ENCODE data around the gene BTRC. TPM values are rescaled to one million over a fixed set of nuclear protein-coding genes. Genes with fewer than 3 reads are reported as not detected.

The BTRC gene
- polyA plus RNA-seq, 3 donors: 2.8 to 4.3 (median 3.1) TPM

DNA sequence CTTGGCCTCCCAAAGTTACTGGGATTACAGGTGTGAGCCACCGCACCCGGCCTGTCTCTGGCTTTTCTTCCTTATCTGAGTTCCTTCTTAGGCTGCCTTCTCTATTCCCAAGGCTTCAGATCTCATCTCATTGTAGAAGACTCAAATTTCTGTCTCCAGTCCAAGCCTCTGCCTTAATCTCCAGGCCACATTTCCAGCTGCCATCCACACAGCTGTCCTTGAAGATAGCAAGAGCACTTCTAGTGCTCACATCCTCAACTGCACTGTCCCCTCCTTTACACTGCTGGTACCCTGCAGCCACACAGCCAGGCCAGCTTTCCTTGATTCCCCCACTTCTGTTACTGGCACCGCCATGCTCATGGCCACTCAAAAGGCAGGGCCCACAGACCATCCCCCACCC lies 198.5 kb downstream of the BTRC start:
- Mint-ChIP-seq H3K4me1 (no peaks in the 10 kb centered on the region), H3K4me3 (no peak overlapping the region), H3K27me3 (ENCODE audit: low read depth in 3 of 3) (no peaks in the 10 kb centered on the region), H3K27ac (peak overlapping the region in 1 of 7 donors; percentile 43), H3K36me3 (peaks cover 37 to 38% of the 10 kb centered on the region in 2 donors), H3K9me3 (peaks cover 0 to 1% (median 0%) of the 10 kb centered on the region in 7 donors)
- Histone ChIP-seq H3K27ac (ENCODE audit: low read depth in 1 of 2, low read length in 2 of 2) (no peak overlapping the region), H3K4me3 (replicated peaks in 1 of 3; ENCODE audit: low read depth in 2 of 3, low read length in 3 of 3) (no peak overlapping the region), H3K36me3 (replicated peaks in 1 of 2; ENCODE audit: control insufficient read depth in 1 of 2, insufficient read depth in 2 of 2, low read length in 2 of 2) (peaks cover 7 to 31% of the 10 kb centered on the region in 2 donors), H3K4me2 (replicated peaks; ENCODE audit: extremely low read depth, low read length, poor library complexity, severe bottlenecking) (no peak overlapping the region), H3K27me3 (ENCODE audit: control insufficient read depth in 2 of 2, insufficient read depth in 2 of 2, low read length in 2 of 2) (no peaks in the 10 kb centered on the region), H3K9ac (ENCODE audit: insufficient read depth, low read length, poor library complexity, severe bottlenecking) (no peak overlapping the region), H3K9me3 (replicated peaks in 1 of 2; ENCODE audit: control insufficient read depth in 1 of 2, insufficient read depth in 1 of 2, low read length in 2 of 2) (no peaks in the 10 kb centered on the region), H3K79me2 (ENCODE audit: insufficient read depth, low read length) (no peaks in the 10 kb centered on the region), H3K4me1 (ENCODE audit: control insufficient read depth in 1 of 2, insufficient read depth in 2 of 2, low read length in 2 of 2) (no peaks in the 10 kb centered on the region), H2AFZ (ENCODE audit: insufficient read depth, low read depth, low read length, poor library complexity, severe bottlenecking) (no peak overlapping the region), H4K20me1 (ENCODE audit: insufficient read depth, low read length) (no peaks in the 10 kb centered on the region)
- TF ChIP-seq CTCF (IDR thresholded peaks at IDR 0.05): no peak
- no peak for DNase-seq
- WGBS (ENCODE audit: insufficient coverage): 98% methylated on average over 3 of the region's 3 CpGs
- intact Hi-C loops (cut with micrococcal nuclease): no loop called here

DNA sequence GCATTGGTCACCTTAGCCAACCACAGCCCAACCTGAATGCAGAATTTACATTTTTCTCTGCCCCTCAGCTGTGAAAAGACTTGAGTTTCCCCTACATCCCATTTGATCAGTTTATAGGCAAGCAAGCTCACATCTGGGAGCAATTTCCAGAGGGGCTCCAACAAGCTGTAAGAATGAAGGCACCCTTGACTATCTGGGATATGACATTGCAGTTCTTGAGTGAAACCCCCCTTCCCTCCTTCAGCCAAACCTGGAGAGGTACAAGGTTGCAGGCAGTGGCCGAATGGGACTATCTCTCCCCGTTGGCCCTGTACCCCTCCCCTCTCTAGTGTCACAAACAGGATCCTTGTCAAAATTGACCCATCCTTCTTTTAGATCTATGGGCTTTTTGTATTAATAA lies 203.6 kb downstream of the BTRC start:
- Histone ChIP-seq H3K4me1 (ENCODE audit: control insufficient read depth in 1 of 2, insufficient read depth in 2 of 2, low read length in 2 of 2) (peaks cover 0 to 4% of the 10 kb centered on the region in 2 donors), H3K79me2 (ENCODE audit: insufficient read depth, low read length) (no peaks in the 10 kb centered on the region), H4K20me1 (ENCODE audit: insufficient read depth, low read length) (no peaks in the 10 kb centered on the region), H3K27ac (ENCODE audit: low read depth in 1 of 2, low read length in 2 of 2) (no peak overlapping the region), H3K4me3 (replicated peaks in 1 of 3; ENCODE audit: low read depth in 2 of 3, low read length in 3 of 3) (no peak overlapping the region), H3K9me3 (replicated peaks in 1 of 2; ENCODE audit: control insufficient read depth in 1 of 2, insufficient read depth in 1 of 2, low read length in 2 of 2) (no peaks in the 10 kb centered on the region), H3K9ac (ENCODE audit: insufficient read depth, low read length, poor library complexity, severe bottlenecking) (no peak overlapping the region), H3K27me3 (ENCODE audit: control insufficient read depth in 2 of 2, insufficient read depth in 2 of 2, low read length in 2 of 2) (no peaks in the 10 kb centered on the region), H3K36me3 (replicated peaks in 1 of 2; ENCODE audit: control insufficient read depth in 1 of 2, insufficient read depth in 2 of 2, low read length in 2 of 2) (peaks cover 4 to 15% of the 10 kb centered on the region in 2 donors), H2AFZ (ENCODE audit: insufficient read depth, low read depth, low read length, poor library complexity, severe bottlenecking) (no peak overlapping the region), H3K4me2 (replicated peaks; ENCODE audit: extremely low read depth, low read length, poor library complexity, severe bottlenecking) (no peak overlapping the region)
- H3K9me3 Mint-ChIP-seq: no peaks in the 10 kb centered on the region
- intact Hi-C loops (cut with micrococcal nuclease): no loop called here
- peaks cover 16 to 23% of the 10 kb centered on the region in 2 donors for H3K36me3 Mint-ChIP-seq
- no peak overlapping the region for H3K27ac Mint-ChIP-seq
- WGBS (ENCODE audit: insufficient coverage): 100% methylated on average over 1 of the region's 2 CpGs
- no peak for TF ChIP-seq CTCF (IDR thresholded peaks at IDR 0.05)
- H3K27me3 Mint-ChIP-seq (ENCODE audit: low read depth in 3 of 3): peaks cover 2 to 12% (median 10%) of the 10 kb centered on the region in 3 donors
- H3K4me3 Mint-ChIP-seq: no peak overlapping the region
- peaks cover 10% of the 10 kb centered on the region for H3K4me1 Mint-ChIP-seq
- no peak for DNase-seq
